HL-60 (cell line): Measurements from ENCODE around the gene CREB5.

Experiments
- DNase-seq, 2 experiments: peaks; one replicate each; pipeline ENCODE4 v3.0.0-alpha.2; 2010 to 2020; ENCODE audit warnings: low read depth in 1 of 2, low spot score in 1 of 2
- H3K27ac ChIP-seq: fragments of 250-450 bp; sonication (Bioruptor Pico); replicated peaks from 2 replicates; pipeline ENCODE4 v1.5.1; 2020; ENCODE audit warnings: mild to moderate bottlenecking, moderate library complexity
- H3K27me3 ChIP-seq: fragments of 250-450 bp; sonication (Bioruptor Pico); 2 replicates; pipeline ENCODE4 v1.5.1; 2021; ENCODE audit warnings: mild to moderate bottlenecking, moderate library complexity; ENCODE audit not compliant: insufficient read depth, poor library complexity, severe bottlenecking
- H3K4me3 ChIP-seq: replicated peaks from 2 replicates; pipeline ENCODE4 v1.5.1; 2011; ENCODE audit warnings: mild to moderate bottlenecking, control low read depth, low read length; ENCODE audit not compliant: insufficient read depth
- GABPA ChIP-seq: IDR thresholded peaks from 2 replicates; pipeline ENCODE4 v1.6.1; 2012; ENCODE audit warnings: low read depth
- POLR2AphosphoS5 ChIP-seq: IDR thresholded peaks from 2 replicates; pipeline ENCODE4 v1.6.1; 2012; ENCODE audit warnings: low read depth
- SPI1 ChIP-seq: IDR thresholded peaks from 2 replicates; pipeline ENCODE4 v1.6.1; 2012; ENCODE audit warnings: low read depth, mild to moderate bottlenecking, borderline replicate concordance
- TF ChIP-seq, protein P1 (sequence below): IDR thresholded peaks from 2 replicates; pipeline ENCODE4 v1.6.1; 2012; ENCODE audit warnings: low read depth; ENCODE audit not compliant: insufficient replicate concordance
- TF ChIP-seq, protein P2 (sequence below): IDR thresholded peaks from one replicate; pipeline ENCODE4 v1.5.1; 2011; ENCODE audit warnings: low read length, control low read depth, inconsistent platforms; ENCODE audit not compliant: insufficient read depth

The CREB5 gene

DNA sequence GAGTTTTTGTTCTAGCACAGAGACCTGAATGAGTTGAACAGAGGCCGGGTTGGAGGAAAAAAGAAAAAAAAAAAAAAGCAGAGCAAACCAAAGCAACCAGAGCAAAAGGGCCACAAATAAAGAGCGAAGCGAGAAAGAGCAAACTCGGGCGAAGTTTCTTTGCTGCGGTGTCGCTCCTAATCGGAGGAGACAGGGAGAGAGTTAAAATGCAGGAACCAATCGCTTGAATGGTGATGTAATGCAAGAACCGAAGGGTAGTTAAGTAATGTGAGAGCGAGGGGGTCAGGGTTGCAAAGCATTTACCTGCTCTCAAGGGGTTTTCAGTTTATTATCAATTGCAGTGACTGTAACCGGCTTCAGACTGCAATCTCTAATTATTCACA is 274.1 kb downstream of the CREB5 start:
- Histone ChIP-seq H3K27ac (no peak overlapping the region), H3K4me3 (peak overlapping the region; percentile 0; the same call in 1 of the 2 replicates), H3K27me3 (no peaks in the 10 kb centered on the region)
- DNase-seq: no peak
- TF ChIP-seq POLR2AphosphoS5 (no peak), SPI1 (no peak), GABPA (no peak)
- TF ChIP-seq, protein P1, sequence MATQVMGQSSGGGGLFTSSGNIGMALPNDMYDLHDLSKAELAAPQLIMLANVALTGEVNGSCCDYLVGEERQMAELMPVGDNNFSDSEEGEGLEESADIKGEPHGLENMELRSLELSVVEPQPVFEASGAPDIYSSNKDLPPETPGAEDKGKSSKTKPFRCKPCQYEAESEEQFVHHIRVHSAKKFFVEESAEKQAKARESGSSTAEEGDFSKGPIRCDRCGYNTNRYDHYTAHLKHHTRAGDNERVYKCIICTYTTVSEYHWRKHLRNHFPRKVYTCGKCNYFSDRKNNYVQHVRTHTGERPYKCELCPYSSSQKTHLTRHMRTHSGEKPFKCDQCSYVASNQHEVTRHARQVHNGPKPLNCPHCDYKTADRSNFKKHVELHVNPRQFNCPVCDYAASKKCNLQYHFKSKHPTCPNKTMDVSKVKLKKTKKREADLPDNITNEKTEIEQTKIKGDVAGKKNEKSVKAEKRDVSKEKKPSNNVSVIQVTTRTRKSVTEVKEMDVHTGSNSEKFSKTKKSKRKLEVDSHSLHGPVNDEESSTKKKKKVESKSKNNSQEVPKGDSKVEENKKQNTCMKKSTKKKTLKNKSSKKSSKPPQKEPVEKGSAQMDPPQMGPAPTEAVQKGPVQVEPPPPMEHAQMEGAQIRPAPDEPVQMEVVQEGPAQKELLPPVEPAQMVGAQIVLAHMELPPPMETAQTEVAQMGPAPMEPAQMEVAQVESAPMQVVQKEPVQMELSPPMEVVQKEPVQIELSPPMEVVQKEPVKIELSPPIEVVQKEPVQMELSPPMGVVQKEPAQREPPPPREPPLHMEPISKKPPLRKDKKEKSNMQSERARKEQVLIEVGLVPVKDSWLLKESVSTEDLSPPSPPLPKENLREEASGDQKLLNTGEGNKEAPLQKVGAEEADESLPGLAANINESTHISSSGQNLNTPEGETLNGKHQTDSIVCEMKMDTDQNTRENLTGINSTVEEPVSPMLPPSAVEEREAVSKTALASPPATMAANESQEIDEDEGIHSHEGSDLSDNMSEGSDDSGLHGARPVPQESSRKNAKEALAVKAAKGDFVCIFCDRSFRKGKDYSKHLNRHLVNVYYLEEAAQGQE: no peak
- TF ChIP-seq, protein P2, sequence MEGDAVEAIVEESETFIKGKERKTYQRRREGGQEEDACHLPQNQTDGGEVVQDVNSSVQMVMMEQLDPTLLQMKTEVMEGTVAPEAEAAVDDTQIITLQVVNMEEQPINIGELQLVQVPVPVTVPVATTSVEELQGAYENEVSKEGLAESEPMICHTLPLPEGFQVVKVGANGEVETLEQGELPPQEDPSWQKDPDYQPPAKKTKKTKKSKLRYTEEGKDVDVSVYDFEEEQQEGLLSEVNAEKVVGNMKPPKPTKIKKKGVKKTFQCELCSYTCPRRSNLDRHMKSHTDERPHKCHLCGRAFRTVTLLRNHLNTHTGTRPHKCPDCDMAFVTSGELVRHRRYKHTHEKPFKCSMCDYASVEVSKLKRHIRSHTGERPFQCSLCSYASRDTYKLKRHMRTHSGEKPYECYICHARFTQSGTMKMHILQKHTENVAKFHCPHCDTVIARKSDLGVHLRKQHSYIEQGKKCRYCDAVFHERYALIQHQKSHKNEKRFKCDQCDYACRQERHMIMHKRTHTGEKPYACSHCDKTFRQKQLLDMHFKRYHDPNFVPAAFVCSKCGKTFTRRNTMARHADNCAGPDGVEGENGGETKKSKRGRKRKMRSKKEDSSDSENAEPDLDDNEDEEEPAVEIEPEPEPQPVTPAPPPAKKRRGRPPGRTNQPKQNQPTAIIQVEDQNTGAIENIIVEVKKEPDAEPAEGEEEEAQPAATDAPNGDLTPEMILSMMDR: no peak

DNA sequence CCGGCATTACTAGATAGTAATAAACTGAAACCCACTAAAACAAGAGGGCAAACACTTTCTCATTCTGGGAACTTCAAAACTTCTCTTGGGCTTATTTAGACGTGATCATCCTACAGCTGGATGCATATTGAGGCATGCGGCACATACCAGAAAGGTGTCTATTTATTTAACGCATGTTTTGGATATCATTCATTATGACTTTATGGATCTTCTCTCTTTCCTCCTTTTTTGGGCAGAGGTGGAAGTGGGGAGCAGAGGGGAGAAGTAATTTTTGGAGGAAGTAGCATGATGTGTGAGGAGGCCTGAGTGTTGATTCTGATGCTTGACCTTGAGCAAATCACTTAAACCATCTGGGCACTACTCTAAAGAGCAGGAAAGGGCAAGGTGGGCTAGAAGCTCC is 275.2 kb downstream of the CREB5 start:
- H3K4me3 ChIP-seq: no peak overlapping the region
- DNase-seq: no peak
- H3K27ac ChIP-seq: no peak overlapping the region
- TF ChIP-seq, protein P1: no peak
- TF ChIP-seq, protein P2: no peak
- no peak for TF ChIP-seq SPI1
- no peak for TF ChIP-seq POLR2AphosphoS5
- no peak for TF ChIP-seq GABPA
- no peaks in the 10 kb centered on the region for H3K27me3 ChIP-seq

DNA sequence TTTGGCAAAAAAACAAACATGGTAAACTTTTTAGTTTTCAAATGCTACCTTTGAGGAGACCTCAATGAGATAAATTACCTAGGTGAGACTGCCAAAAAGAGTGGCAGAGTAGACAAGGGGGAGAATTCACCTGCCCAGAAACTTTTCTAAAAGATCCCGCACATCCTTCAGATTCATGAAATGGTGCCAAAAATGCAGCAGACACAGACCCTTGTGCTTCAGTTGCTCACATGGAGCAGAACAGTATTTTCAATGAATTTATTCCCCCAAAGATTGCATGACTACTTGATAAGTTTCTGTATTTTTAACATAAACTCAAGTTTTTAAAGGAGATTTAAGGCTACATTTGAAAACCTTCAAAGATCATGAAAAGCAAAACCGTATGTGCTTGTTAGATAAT is 275.9 kb downstream of the CREB5 start:
- no peak for DNase-seq
- no peaks in the 10 kb centered on the region for H3K27me3 ChIP-seq
- no peak overlapping the region for H3K27ac ChIP-seq
- TF ChIP-seq, protein P2: no peak
- TF ChIP-seq SPI1: no peak
- TF ChIP-seq, protein P1: no peak
- no peak for TF ChIP-seq GABPA
- no peak for TF ChIP-seq POLR2AphosphoS5
- H3K4me3 ChIP-seq: no peak overlapping the region
